RKO (cell line): Measurements from ENCODE around the gene NPAS2.
A peak's percentile ranks its signal among the peaks of the same experiment; 100 is the strongest.

Experiments used
- DNase-seq: peaks from one replicate; pipeline ENCODE4 v3.0.0-alpha.2; 2016; ENCODE audit warnings: low spot score

The NPAS2 gene

DNA sequence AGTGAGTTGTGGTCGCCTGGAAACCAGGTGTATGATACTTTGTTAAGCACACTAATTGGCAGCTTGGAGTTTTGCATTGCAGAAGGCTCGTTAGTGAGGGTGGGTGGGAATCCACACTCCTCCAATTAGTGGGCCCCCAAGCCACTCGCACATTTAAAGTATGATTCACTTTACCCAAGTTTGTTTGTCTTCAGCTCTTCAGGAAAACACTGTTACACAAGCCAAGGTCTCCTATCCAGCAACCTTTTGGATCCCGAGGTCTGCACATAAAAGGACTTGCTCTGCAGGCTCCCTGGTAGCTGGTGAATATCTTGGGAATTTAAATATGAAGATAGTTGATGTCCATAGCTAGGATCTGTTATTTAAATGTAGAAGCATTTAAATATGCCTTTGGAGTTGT, 66.1 kb downstream of the NPAS2 start:
- DNase-seq: no peak

DNA sequence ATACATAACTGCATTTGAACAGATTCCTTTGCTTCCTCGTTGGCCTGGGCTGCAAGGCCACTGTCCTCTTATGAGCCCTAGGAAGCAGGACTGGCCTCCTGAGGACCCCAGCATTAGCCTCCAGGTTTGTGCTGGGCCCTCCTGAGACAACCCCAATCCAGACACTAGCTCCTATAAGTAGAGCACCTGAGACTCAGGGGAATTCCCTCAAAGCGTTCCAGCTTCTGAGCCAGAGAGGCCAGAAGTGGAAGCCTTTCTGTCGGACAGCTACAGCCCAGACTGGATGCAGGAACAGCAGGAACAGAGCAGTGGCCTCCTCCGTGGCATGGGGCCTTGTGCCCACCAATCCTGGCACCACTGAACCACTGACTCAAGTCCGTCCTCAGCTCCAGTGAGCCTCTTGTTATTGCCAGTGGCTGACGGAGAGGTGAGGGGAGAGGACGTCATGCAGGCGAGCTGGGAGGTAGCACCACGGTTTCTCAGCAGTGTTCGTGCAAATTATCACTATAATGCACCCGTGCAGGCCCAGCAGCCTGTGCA, 67.2 kb downstream of the NPAS2 start:
- DNase-seq: no peak

DNA sequence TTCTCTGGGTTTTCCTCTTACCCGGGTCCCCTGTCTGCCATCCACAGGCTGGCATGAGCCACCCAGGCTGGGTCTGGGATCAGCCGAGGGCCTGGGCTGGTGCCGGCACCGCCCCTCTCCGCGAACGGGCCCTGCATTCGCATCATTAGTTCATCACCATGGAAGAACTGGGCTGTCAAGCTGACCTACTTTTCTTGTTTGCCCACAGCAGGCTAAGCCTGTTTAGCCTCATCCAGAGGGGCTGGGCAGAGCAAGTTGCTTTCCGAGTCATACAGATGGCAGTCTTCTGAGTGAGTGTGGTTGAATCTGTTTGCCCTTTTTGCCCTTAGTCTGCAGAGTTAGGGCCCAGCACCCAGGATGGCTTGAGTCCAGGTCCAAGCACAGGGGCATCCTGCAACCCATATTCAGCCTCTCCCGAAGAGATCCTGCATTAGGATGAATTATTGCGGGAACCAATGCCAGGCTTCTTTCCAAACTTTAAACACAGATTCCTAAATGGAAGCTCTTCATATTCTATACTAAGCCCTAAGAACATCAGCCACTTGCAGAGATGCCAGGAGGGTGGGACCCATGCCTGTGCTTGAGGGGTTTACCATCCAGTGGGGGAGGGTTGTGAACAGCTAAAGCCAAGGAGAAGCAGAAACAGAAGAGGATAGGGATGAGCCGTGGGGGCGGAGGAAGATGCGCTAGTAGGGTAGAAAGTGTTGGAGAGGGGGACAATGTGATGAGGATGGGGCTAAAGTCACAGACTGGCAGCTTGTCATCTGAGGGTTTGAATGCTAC, 68.0 kb downstream of the NPAS2 start:
- no peak for DNase-seq

GRCh38 chr2:100888601-100889000, 68.7 kb downstream of the NPAS2 start:
- no peak for DNase-seq

DNA sequence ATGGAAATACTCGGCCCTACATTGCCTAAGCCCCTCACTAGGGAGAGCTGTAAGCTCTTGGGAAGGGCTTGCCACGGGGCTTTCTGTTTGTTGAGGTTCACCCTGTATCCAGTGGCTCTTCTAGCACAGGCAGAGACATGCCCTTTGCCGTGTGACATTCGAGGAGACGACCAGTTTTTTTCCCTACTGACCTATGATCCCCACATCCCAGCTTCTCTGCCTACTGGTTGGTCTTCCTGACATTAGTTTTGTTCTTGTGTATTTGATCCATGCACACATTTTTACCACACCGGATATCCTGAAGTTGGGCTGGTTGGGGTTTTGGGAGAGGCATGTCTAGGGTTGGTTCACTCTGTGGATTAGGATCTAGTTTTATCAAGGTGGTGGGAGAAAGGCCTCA, 69.3 kb downstream of the NPAS2 start:
- no peak for DNase-seq

GRCh38 chr2:100891906-100892642, 72.1 kb downstream of the NPAS2 start:
- peak; percentile 26 for DNase-seq

GRCh38 chr2:100893392-100894104, 73.6 kb downstream of the NPAS2 start:
- DNase-seq: no peak

GRCh38 chr2:100894105-100894795, 74.3 kb downstream of the NPAS2 start:
- no peak for DNase-seq

DNA sequence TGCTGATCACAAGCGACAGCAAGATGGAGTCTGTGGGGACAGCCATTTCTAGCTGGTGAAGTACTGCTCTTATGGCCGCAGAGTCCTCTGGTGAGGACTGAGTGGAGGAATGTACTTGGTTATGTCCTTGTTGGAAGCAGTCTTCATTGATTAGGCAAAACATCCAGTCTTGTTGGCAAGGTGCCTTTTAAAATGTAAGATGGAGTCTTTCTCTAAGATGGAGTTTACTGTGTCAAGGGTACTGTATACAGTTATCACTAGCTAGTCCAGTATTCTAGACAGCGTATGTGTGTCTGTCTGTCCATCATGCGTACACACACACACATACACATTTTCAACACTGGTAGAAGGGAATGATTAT, 74.8 kb downstream of the NPAS2 start:
- DNase-seq: no peak

DNA sequence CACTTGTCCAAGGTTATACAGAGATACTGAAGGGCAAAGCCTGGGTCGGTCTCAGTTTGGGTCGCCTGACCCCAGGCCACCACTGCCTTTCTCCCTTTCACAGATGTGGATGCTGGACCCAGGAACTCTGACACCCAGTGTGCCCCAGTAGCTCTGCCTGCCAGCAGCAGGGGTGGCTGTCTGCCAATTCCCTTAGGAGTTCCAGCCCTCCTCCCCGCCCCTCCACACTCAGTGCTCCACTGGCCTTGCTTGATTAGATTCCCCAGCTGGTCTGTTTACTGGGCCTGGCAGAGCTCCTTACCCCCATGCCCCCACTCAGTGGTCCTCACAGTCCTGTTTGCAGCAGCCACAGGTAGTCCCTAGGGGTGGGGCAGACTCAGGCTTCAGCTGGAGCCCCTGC, 75.5 kb downstream of the NPAS2 start:
- no peak for DNase-seq

DNA sequence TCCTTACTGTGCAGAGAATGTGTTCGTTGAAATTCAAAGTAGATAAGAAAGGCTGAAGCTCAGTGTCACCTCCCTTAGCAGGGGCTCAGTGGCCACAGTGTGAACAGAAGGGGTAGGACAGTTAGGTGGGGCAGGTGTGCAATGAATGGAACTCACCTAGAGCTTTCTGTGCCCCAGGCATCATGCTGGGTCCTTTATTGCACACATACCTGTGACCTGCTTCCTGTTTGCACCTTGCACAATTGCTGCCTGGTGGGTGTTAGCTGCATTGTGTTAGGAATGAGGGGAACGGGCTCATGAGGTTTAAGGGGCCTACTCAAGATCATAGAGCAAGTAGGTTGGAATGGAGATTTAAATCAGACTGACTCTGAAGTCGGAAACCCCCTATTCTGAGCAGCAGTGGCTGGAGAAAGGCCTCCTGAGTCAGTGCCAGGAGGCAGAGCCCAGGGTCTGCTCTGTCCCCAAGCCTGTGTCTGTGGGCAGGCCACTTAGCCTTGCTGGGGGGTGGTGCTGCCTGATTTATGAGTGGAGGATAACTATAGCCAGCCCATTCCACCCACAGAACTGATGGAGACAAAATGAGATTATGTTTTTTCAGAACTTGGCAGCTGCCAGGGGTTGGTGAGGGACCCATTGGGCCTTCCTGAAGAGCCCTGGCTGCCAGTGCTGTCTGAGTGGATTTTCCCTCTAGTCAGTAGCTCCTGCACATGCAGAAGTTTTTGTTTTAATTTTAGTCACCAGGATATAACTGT, 76.2 kb downstream of the NPAS2 start:
- DNase-seq: no peak

DNA sequence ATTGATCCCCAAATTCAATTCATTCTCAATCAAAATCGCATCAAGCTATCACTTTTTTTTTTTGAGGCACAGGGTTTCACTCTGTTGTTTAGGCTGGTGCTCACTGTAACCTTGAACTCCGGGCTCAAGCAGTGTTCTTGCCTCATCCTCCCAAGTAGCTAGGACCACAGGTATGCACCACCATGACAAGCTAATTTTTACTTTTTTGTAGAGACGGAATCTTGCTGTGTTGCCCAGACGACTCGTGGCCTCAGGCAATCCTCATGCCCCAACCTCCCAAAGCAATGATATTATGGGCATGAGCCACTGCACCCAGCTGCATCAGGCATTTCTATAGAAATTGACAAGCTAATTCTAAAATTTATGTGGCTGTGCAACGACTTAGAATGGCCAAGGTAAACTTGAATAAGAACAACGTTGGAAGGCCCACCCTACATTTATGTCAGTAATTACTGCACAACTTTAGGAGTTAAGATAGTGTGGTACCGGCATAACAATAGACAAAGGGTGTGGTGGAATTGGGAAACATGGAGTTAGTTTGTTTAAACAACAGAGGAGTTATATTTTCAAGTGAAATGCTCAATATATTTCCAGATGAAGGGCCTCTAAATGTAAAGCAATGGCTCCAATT, 78.2 kb downstream of the NPAS2 start:
- DNase-seq: no peak

DNA sequence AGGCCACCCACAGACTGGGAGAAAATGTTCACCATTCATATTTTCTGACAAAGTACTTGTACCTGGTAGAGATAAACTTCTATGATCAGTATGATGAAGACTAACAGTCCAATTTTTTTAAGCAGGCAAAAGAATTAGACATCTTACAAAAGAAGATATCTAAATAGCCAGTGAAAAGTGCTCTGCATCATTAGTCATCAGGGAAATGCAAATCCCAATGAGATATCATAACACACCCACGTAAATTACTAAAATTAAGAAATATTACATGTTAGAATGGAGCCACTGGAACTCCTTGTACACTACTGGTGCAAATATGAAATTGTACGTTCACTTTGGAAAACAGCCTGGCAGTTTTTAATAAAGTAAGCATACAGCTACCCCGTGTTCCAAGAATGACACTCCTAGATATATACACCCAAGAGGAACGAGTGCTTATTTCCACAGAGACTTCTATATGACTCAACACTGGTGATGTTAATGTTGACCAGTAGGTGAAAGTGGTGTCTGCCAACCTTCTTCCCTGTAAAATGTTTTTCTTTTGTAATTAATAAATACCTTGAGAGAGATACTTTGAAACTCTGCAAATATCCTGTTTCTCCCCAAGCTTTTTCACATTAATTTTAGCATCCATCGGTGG, 80.3 kb downstream of the NPAS2 start:
- no peak for DNase-seq

DNA sequence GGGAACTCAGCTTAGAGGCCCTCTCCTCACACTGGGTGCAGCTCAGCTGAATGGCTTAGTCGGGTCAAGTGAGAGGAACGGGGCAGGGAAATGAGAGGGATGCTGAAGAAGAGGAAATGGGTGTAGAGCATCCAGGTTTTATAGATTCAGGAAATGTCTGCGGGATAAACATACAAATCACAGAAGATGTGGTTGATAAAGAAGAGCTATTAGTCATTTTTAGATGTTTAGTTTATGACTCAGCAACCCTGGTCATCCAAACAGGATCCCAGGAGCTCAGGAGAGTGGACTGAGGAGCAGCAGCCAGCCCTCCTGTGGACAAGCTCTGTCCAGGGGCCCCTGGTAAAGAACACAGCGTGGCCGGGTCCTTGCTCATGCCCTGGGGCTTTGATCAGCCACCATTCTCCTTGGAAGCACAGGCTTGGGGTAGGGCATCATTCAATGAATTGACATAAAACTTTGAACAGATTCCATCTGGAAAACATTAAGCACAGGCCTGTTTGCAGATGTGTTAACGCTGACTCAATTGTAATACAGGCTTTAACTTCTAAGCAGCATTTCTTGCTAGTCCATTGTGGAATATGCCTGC, 83.0 kb downstream of the NPAS2 start:
- DNase-seq: peak; percentile 89

- DNase-seq: no peak
Measured at GRCh38 chr2:100903534-100904258, 83.8 kb downstream of the NPAS2 start.

DNA sequence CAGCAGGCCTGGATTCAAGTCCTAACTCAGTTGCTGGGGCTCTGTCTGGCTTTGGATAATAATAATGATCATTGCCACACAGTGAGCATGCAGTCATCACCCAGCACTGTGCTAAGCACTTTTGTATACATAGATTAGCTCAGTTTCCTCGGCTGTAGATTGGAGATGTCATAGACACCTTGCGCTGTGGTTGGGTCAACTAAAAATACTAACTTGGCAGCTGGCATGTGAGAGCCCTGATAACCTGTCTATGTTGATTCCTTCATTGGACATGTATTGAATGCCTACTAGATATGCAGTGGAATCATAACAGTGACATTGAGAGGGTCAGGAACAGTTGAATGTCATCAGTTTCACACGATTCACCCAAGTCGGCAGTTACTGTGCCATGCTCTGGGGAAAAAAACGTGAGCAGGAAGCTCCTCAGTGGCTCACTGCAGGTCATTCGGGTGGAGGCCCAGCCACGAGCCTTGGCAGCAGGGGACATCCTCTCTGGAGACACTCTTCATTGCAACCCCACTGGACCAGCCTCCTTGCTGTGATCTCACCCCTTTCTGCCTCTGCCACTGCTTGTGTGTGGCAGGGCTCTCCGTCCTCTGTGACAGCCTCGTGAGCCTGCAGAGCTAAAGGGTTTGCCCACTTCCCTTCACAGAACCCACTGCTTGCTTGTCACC, 85.3 kb downstream of the NPAS2 start:
- DNase-seq: no peak

DNA sequence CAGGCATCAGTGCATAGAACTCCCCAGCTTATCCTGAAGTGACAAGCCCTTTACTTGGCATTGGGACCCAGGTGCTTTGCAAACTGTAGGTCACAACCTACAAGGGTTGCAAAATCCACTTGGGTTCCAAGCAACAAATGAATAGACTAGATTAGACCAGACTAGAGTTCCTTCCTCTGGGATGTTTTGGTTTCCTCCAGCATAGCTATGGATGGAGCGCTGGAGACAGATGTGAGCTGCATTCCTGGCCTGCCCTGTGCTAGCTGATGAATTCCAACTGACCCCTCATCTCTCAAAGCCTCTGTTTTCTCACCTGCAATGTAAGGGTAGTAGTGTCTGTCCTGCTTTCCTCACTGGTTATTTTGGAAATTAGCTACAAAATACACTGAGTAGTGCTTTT, 86.2 kb downstream of the NPAS2 start:
- no peak for DNase-seq

DNA sequence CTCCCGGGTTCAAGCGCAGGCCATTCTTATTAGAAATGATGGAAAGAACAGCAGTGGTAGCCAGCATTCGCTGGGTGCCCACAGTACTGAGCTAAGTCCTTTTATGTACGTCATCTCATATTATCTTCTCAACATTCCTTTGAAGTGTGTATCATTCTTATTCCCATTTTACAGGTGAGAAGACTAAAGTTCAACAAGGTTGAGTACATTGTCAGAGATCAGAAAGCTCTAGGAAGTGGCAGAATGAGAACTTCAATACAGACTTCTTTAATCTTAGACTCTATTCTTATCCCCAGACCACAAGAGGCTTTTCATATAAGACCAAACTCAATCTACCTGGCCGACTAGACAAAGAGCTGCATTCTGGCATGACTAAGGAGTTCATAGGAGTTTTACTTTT, 86.7 kb downstream of the NPAS2 start:
- no peak for DNase-seq

- DNase-seq: no peak
Measured at GRCh38 chr2:100907832-100908231, 87.9 kb downstream of the NPAS2 start.
